HG03095 (cell line): ENCODE measurements around the gene ITGAX.

Experiments
- ATAC-seq: cut with Tn5 transposase; IDR thresholded peaks from one replicate; pipeline ENCODE4 v1.9.1; 2021; ENCODE audit warnings: moderate library complexity; ENCODE audit not compliant: unreplicated experiment

Gene ITGAX

GRCh38 chr16:31347445-31347844 is 7.5 kb upstream of the ITGAX start:
- ATAC-seq, result no peak

GRCh38 chr16:31348579-31348978 is 6.4 kb upstream of the ITGAX start:
- no peak for ATAC-seq

- ATAC-seq, result no peak
Measured at GRCh38 chr16:31350275-31351005, 4.5 kb upstream of the ITGAX start.

DNA sequence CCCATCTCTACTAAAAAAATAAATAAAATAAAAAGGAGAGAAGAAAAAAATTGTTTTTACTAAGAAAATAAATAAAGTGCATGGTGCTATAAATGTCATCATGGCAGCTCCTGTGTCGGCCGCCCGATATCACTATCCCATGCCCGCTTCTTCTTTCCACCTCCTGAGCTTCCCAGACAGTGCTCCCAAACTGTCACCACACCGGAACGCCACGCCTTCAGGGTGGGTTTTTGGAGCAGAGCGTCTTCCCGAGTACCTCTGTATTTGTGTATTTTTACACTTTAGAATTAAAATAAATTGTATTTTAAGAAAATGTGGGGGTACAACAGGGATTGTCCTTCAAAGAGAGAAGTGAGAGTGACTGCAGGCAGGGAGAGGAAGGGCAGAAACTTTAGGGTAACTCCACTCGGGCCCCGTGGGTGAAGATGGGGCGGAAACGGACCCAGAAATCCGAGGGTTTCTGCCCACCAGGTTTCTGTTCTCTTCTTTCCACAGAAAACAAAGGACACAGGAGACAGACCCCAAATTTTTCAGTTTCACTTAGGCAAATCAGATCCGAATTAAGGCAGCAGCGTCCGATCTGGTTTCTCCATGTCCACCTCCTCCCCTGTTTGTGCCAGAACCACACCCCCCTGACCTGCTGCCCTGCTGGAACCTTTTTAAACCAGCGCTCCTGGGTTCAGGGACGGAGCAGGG is 3.6 kb upstream of the ITGAX start:
- ATAC-seq, result no peak

DNA sequence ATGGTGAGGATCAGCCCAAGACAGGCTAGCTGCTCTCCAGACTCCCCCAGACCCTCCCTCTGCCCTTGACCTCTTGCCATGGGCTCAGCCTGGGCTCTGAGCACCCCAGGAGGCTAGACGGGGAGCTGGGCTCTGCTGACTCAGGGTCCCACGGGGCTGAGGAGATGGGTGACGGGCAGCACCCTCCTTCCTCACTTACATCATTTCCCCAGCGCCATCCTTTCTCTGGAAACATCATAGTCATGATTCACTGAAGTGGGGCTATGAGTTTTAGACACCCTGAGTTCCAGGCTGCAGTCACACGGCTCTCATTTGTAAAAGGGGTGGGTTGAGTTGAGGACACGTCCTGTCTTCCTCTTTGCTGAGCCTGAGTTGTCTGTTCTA is 3.0 kb upstream of the ITGAX start:
- no peak for ATAC-seq

DNA sequence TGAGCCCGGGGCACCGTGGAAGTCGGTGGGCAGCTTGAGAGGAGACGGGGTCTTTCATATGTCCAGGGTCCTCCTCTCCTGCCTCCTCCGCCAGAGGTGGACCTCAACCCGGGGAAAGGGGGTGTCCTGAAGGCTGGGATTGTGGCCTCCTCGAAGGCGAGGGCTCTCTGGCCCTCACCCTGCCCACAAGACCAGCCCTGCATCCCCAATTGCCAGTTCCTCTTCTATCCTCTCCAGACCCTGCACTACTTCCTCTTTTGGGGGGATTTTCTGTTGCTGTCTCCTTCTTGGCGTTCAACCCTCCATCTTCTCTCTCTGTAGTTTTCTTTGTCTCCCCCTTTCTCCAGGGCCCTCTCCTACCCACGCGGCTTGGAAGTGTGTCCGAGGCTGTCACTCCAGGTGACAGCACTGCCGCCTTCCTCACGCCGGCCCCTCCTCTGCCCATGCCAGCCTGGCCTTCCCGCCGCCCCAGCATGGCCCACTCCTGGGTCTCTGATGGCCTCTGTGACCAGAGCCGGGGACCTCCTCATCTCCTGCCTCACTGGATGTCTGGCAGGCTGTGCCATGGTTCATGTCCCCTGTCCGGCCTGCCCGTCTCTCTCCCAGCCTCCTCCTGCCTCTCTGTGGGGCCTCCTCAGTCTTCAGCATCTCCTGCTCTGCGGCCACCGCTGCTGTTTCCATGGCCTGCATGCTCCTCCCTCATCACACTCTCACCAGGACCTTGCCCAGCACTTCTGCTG is 2.4 kb upstream of the ITGAX start:
- ATAC-seq, result no peak

- ATAC-seq, result no peak
Measured at GRCh38 chr16:31355431-31356100, 590 bp downstream of the ITGAX start.

GRCh38 chr16:31356566-31357323 is 1.8 kb downstream of the ITGAX start:
- ATAC-seq, result no peak

DNA sequence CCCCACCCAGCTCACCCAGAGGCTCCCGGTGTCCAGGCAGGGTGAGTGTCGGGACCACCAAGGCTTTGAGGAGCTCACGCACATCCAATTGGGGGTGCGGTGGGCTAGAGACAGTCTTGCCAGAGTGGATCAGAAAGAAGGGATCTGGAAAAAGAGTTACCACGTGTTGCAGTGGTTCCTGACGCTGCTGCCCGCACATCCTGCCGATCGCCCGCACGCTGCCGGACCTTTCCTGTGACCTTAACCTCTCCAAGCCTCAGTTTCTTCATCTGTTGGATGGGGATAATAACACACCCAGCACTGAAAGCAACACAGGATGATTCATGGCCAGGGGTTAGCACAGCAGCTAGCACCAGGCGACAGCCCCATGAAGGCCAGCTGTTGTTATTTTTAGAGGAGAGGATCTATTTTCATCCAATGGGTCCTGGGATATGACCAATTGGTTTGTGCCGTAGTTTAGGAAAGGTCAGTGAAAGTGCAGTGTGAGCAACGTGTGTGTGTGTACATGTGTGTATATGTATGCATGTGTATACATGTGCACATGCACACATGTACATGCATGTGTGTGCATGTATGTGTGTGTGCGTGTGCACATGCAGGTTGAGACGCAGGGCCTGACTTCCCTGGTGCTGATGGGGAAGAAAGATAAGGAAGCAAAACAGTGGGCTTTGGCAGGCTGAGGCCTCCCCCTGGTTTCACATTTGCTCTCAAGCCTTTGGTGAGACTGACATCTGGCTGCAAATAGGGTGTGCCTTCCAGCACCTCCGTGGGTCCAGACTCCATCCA is 2.5 kb downstream of the ITGAX start:
- ATAC-seq, result no peak

GRCh38 chr16:31360251-31360650 is 5.3 kb downstream of the ITGAX start:
- ATAC-seq, result no peak

- ATAC-seq, result no peak
Measured at GRCh38 chr16:31361201-31362110, 6.5 kb downstream of the ITGAX start.

DNA sequence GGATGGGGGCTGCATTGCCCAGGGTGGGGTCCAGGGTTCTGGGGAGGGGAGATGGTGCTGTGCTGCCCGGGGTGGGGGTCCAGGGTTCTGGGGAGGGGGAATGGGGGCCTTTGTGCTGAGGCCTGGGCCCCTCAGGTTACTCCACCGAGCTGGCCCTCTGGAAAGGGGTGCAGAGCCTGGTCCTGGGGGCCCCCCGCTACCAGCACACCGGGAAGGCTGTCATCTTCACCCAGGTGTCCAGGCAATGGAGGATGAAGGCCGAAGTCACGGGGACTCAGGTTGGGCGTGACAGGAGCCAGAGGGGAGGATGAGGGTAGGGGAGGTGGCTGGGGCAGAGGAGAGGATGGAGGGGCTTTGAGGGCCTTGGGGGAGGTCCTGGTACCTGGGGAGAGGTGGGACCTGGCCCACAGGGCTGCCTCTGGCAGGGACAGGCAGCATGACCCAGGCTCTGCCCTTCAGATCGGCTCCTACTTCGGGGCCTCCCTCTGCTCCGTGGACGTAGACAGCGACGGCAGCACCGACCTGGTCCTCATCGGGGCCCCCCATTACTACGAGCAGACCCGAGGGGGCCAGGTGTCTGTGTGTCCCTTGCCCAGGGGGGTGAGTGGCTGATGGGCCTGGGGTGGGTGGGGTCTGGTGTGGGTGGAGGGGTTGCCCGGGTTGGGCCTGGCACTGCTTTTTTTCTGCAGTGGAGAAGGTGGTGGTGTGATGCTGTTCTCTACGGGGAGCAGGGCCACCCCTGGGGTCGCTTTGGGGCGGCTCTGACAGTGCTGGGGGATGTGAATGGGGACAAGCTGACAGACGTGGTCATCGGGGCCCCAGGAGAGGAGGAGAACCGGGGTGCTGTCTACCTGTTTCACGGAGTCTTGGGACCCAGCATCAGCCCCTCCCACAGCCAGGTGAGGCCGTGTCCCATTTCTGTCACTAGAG is 7.8 kb downstream of the ITGAX start:
- ATAC-seq, result no peak

DNA sequence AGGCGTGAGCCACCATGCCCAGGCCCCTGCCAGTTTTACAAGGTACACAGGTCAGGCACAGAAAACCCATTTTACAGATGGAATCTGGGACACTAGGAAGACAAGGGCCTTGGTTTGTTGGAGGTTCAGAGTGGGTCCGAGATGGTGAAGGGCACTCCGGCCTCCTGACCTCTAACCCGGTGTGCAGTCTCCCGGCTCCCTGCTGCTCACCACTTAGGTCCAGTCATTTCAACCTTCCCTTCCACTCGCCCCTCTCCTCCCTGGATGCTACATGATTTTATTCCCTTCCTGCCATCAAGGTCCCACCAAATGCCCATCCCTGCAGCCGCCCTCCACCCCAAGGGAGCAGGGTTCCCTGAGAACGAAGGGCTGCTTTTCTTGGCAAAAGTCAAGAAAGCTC is 8.7 kb downstream of the ITGAX start:
- ATAC-seq, result no peak

- ATAC-seq, result no peak
Measured at GRCh38 chr16:31364421-31364820, 9.4 kb downstream of the ITGAX start.

GRCh38 chr16:31365131-31365865 is 10.3 kb downstream of the ITGAX start:
- no peak for ATAC-seq

DNA sequence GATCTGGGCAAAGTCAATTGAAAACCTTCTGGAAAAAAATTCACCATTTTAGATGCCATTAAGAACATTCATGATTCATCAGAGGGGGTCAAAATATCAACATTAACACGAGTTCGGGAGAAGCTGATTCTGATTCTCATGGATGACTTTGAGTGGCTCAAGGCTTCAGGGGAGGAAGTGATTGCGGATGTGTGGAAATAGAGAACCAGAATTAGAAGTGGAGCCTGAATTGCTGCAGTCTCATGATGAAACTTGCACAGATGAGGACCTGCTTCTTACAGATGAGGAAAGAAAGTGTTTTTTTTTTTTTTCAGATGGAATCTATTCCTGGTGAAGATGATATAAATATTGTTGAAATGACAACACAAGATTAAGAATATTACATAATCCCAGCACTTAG is 12.9 kb downstream of the ITGAX start:
- no peak for ATAC-seq

DNA sequence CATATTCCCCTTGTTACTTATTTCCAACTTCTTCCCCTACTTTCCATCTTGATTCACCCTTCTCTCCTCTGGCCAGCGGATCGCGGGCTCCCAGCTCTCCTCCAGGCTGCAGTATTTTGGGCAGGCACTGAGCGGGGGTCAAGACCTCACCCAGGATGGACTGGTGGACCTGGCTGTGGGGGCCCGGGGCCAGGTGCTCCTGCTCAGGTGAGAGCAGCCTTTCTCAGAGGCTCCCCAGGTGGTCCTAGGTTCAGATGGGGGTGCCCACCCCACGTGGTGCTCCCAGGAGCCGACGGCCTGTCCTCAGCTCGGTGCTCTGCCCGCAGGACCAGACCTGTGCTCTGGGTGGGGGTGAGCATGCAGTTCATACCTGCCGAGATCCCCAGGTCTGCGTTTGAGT is 16.0 kb downstream of the ITGAX start:
- no peak for ATAC-seq
